ENCODE measurements around the gene MAP7D2.

Gene MAP7D2

DNA sequence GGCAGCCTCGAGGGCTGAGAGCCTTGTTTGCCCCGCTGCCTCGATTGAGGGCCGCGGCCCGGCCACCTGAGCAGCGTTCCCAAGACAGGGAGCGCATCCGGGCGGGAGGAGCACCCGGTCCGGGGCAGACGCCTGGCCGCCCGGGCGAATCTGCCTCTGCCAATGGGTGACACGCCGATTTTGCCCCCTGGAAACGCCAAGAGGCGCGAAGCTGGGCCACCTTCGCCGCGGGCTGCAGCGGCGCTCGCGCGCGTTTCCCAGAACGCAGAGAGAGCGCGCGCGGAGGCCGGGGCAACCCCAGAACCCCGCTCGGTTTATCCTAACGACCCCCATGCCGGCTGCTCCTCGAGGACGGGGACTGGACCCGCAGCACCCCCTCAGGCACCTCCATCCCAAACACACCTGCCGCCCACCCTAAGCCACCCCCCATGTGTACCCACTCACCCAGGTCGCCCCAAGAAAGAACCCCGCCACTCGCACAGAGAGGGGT is 575 bp downstream of the MAP7D2 start:
- DNase-seq: peak in 1 of 51 donors; percentile 10

GRCh38 chrX:20112022-20112774 is 4.5 kb downstream of the MAP7D2 start:
- no peak for DNase-seq

DNA sequence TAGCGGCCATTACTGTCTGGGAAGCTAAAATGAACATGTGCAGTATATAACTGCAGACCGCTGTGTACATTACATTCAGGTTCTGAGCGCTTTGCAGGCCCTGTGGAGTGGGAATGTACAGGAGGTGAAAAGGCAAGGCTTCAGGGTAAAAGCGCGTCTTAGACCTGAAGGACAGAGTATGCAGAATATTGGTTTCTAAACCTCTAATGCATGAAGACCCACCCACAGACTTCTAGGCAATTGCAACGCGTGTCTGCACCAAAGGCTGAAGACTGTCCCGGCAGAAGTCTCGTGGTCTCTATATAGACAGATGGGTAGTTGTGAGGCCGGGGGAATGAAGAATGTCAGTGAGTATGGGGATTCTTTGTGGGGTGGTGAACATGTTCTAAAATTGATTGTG is 5.4 kb downstream of the MAP7D2 start:
- no peak for DNase-seq

DNA sequence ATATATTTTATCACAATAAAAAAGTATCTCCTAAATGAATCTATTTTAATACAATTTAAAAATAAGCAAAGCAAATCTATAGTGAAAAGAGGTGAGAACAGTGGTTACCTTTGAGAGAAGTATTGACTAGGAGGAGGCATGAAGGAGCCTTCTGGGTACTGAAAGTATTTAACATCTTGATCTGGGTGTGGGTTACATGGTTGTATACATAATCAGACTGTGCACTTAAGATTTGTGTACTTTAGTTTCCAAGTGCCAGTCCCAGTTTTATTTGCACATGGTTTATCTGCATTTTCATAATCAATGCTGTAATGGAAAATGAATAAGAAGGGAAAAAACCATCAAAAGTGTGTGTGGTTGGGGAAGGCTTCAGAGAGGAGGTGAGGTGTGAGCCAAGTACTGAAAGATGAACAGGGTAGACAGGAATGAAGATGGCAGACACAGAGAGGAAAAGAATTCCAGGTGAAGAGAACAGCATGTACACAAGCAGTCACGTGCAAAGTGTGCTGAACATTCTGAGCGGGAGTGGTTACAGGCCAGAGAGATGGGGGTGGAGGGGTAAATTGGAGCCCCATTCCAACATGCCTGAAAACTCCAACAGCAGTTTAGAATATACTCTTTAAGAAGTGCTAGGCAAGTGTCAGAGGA is 14.6 kb downstream of the MAP7D2 start:
- DNase-seq: no peak

GRCh38 chrX:20091499-20091898 is 25.2 kb downstream of the MAP7D2 start:
- DNase-seq: no peak

DNA sequence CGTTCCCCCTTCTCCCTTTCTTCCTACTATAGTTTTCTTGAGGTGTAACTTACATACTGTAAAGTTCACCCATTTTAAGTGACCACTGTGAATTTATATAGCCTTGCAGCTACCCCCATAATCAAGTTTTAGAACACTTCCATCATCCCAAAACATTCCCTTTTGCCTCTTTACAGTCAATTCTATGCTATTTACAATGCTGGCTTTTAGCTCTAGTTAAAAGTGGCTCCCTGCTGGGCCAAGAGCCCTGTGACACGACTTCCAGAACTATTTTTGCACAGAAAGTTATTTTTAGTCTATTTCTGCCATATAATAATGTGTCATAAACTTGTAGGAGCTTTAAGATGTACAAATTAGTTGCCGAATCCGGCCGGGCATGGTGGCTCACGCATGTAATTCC is 26.9 kb downstream of the MAP7D2 start:
- DNase-seq: no peak

GRCh38 chrX:20080277-20080676 is 36.4 kb downstream of the MAP7D2 start:
- no peak for DNase-seq

GRCh38 chrX:20071511-20072079 is 45.1 kb downstream of the MAP7D2 start:
- DNase-seq: no peak

DNA sequence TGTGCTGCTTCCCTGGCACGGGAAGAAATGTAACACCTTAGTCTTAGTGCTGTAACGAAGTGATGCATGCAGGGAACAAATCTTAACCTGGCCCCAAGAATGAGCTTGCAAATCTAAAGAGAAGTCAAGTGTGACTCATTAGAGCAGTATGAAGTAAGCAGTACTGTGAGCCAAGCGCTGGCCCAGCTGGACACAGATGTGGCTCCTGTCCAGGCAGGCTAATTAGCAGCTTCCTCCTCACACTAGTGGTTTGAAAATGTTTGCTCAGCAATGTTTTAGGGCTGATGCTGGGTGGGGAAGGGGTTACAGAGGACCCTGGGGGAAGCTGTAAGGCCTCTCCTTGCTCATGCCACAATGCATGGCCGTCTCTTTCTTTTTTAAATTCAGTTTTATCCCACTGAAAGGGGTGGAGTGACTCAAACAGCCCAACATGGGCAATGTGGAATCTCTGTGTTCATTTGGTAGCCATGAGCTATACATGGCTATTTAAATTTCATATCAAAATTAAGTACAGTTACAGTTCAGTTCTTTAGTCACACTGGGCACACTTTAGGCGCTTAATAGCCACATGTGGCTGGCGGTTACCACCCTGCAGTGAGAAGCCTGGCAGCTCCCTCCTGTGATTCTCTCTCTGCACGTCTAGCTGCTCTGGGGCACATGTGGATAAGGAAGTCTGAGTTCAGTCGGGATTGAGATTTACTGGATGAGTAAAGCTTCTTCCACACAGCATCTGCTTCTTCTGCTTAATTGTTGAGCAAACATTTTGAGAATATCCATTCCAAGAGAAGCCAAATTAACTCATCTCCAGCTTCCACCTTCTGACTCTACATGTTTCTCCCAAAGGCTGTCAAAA is 48.8 kb downstream of the MAP7D2 start:
- peak in 30 of 51 donors; percentile 0 to 42 (median 9) for DNase-seq

- DNase-seq: peak in 3 of 51 donors; percentile 0 to 10 (median 9)
Observed at GRCh38 chrX:20066968-20067708, 49.6 kb downstream of the MAP7D2 start.

- no peak for DNase-seq
Observed at GRCh38 chrX:20063716-20064351, 52.9 kb downstream of the MAP7D2 start.

DNA sequence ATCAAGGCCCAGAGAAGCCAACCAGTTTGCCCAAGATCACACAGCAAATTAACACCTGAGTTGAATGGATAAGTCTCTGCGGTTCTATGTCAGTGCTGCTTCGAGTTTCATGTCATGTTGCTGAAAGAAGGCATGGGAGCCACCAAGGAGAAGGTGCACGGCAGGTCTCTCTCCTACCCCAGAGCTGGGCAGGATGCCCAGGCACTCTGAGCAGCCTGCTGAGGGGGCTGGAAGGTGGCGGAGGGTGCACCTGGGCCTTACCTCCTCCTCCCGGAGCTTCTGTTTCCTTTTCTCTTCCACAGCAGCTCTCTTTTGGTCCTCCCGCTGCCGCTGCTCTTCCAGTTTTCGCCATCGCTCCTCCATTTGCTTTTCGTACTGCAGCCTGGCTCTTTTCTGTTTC is 53.6 kb downstream of the MAP7D2 start:
- DNase-seq: no peak

GRCh38 chrX:20061855-20062254 is 54.9 kb downstream of the MAP7D2 start:
- no peak for DNase-seq

GRCh38 chrX:20060961-20061748 is 55.6 kb downstream of the MAP7D2 start:
- DNase-seq: no peak

GRCh38 chrX:20059467-20060128 is 57.1 kb downstream of the MAP7D2 start:
- DNase-seq: no peak

DNA sequence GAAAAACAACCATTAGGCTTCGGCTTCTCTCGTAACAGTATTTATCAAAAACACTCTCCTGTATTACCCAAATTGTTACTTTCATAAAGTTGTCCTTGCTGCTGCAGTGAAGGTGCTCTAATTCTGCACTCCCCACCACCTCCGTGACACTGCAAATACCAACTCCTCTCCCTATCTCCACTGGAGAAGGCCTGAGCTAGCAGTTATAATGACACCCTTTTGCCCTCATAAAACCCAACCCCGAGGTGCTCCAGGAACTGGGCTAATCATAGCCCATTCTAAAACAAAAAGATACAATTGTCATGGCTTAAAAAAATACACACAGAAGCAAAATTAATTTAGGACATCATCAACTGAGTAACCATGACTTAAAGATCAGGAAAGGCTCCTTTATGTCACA is 59.2 kb downstream of the MAP7D2 start:
- no peak for DNase-seq

DNA sequence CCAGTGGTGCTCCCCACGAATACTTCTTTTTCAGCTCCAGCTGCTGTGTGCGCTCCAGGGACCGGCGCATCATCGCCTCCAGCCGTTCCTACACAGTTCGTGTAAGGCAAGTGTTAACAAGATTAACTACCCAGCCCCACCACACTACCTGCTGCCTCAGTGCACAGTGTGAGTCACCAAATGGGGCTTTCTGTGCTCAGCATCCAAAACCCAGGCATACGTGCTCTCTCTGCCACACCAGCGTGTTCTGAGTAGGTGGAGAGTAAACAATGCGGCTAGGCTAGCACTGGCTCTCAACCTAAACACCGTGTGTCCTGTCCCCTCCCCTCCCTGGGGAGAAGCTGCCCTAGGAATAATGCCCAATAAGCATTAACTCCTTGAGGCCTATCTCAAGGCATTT is 60.0 kb downstream of the MAP7D2 start:
- peak in 2 of 51 donors; percentile 2 to 34 for DNase-seq

DNA sequence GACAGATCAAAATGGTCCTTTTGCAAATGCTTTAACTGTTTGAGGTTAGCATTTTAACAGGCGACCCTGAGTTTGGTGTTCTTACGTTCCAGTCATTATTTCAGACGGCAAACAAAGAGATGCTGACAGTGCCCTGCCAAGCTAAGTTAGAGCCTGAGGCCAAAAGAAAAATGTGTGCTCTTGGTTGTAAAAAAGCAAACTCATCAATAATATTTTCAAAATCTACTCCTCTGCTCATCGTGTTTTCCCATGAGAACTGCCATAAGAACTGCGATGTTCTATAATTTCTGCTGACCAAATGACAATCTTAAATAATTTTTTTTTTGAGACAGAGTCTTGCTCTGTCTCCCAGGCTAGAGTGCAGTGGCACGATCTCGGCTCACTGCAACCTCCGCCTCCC is 63.2 kb downstream of the MAP7D2 start:
- DNase-seq: no peak

DNA sequence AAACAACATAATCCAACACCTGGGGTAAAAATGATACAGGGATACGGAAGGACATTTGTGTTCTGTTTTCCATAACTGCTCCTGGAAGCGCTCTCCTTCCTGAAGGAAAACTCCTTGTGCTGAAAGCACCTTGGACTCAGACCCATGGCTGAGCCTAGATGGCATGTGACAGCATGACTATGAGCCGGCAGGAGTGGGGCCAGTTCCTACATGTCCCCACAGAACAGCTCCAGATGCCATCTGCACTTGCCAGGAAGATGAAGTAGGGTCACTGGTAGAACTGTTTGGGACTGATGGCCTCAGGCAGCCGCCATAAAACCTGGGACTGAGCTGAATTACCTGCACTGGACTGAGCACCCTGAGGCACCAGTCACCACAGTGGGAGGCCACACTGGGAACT is 69.8 kb downstream of the MAP7D2 start:
- DNase-seq: no peak

All from hypothalamus (tissue), 51 donors.